ENCODE data around the gene SRRM4. TPM values are rescaled to one million over a fixed set of nuclear protein-coding genes. Genes with fewer than 3 reads are reported as not detected.

SRRM4 gene
- total and polyA plus RNA-seq, 2 experiments from 2014 or later: 0.53 to 0.63 TPM

DNA sequence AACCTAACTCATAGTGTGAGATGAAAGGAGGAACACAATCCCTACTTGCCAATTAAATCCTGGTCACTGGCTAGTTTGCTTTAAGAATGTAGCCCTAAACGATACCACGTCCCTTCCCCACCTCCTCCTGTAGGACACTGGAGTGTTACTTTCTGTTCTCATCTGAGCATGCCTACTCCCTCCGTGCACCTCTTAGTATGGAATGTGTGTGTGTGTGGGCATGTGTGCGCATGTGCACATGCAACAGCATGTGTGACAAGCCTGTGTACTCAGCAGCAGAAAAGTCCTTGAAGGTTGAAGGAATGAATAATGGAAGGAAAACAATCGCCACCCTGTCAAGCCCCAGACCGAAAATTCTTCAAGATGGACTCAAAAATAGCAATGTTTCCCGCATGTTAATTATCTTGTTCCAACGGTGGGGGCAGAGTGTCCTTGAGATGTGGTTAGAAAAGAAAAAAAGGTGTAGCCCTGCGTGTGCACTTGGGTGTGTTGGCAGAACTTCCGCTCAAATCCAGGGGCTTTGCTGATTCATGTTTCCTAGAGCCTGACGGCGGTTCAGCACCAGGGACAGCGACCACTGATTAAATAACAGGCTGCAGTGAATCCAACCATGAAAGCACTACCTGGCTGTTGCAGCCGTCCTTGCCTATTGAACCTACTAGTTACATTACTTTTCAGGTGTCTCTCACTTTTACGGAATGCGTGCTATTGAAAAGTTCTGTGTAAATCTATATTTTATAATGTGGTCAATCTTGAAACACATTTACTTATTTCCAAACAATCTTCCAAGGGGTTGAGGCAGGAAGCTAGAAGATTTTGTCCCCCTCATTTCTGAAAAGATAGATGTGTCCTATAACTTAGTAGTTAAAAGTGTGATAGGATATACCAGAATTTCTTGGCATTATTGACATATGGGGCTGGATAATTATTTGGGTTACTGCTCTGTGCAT lies 79.8 kb downstream of the SRRM4 start (continued):
- TF ChIP-seq ZNF462 (CRISPR knock-in tag; IDR thresholded peaks at IDR 0.05) (peak; percentile 21; the same call in 1 of the 2 replicates), NANOG (IDR thresholded peaks at IDR 0.05; ENCODE audit: borderline replicate concordance) (no peak), ETS1 (IDR thresholded peaks at IDR 0.05) (no peak), ZNF114 (CRISPR knock-in tag; IDR thresholded peaks at IDR 0.05) (no peak)

- peaks cover 9% of the 10 kb centered on the region for H3K4me1 ChIP-seq (ENCODE audit: insufficient read depth)
- no peak overlapping the region for H3K4me2 ChIP-seq
- Mint-ChIP-seq H3K36me3 (ENCODE audit: low read depth) (no peaks in the 10 kb centered on the region), H3K27ac (no peak overlapping the region), H3K4me1 (peaks cover 14% of the 10 kb centered on the region), H3K4me3 (no peak overlapping the region), H3K27me3 (ENCODE audit: insufficient read depth, low read depth, poor library complexity) (peaks cover 5% of the 10 kb centered on the region), H3K9me3 (no peaks in the 10 kb centered on the region)
- H3K9me2 ChIP-seq (ENCODE audit: insufficient read depth): 0 out of 2 replicates have a peak, but pooled peaks cover 3% of the 10 kb centered on the region
- H3K27ac ChIP-seq (ENCODE audit: low read depth): no peak overlapping the region
- H3K36me3 ChIP-seq (ENCODE audit: insufficient read depth): no peaks in the 10 kb centered on the region
- H3K79me2 ChIP-seq (replicated peaks; ENCODE audit: insufficient read depth): no peaks in the 10 kb centered on the region
- no peak overlapping the region for H3K4me3 ChIP-seq
- no peak for DNase-seq (ENCODE audit: low spot score)
- H3K27me3 ChIP-seq (ENCODE audit: insufficient read depth): no peaks in the 10 kb centered on the region
- peaks cover 3% of the 10 kb centered on the region; the same call in 1 of the 2 replicates for H4K20me1 ChIP-seq (replicated peaks; ENCODE audit: insufficient read depth)
- no peak overlapping the region for H2AFZ ChIP-seq
- no peak for ATAC-seq
- no peaks in the 10 kb centered on the region for H3F3A ChIP-seq (replicated peaks; ENCODE audit: low read depth)
- no peak for TF ChIP-seq NANOG (IDR thresholded peaks at IDR 0.05; ENCODE audit: borderline replicate concordance)
- no peak for TF ChIP-seq EZH2 (IDR thresholded peaks at IDR 0.05; ENCODE audit: low read depth, unreplicated experiment)
- no peak for TF ChIP-seq ZNF462 (CRISPR knock-in tag; IDR thresholded peaks at IDR 0.05)
Measured at GRCh38 chr12:119068129-119068856, 87.0 kb downstream of the SRRM4 start.
